HG02943 (cell line): Measurements from ENCODE around the gene SPIB.

Experiments
- ATAC-seq: cut with Tn5 transposase; IDR thresholded peaks from one replicate; pipeline ENCODE4 v1.9.1; 2021; ENCODE audit warnings: mild to moderate bottlenecking, low read depth, moderate library complexity; ENCODE audit not compliant: unreplicated experiment

SPIB gene

GRCh38 chr19:50418176-50419021 is at the start of gene SPIB:
SPIB (plus strand) TSS chr19:50418938; CDS start chr19:50418963, 25 bp downstream.
- no peak for ATAC-seq

- no peak for ATAC-seq
Measured at GRCh38 chr19:50371914-50372475, 46.7 kb upstream of the SPIB start.

- ATAC-seq: peak; percentile 78
Measured at GRCh38 chr19:50376166-50377050, 42.3 kb upstream of the SPIB start, which contains the start of gene NR1H2. NR1H2 (plus strand) TSS chr19:50376457; CDS start chr19:50377606, 1,149 bp downstream.

GRCh38 chr19:50377051-50377461 is 41.7 kb upstream of the SPIB start:
- ATAC-seq: peak; percentile 4

- no peak for ATAC-seq
Measured at GRCh38 chr19:50377517-50377916, 41.2 kb upstream of the SPIB start.

- ATAC-seq: no peak
Measured at GRCh38 chr19:50378169-50378862, 40.4 kb upstream of the SPIB start.

GRCh38 chr19:50378863-50379236 is 39.9 kb upstream of the SPIB start:
- ATAC-seq: no peak

- no peak for ATAC-seq
Measured at GRCh38 chr19:50379602-50380001, 39.1 kb upstream of the SPIB start.

- no peak for ATAC-seq
Measured at GRCh38 chr19:50380137-50380536, 38.6 kb upstream of the SPIB start.

- ATAC-seq: no peak
Measured at GRCh38 chr19:50380751-50381151, 38.0 kb upstream of the SPIB start.

GRCh38 chr19:50381881-50382729 is 36.6 kb upstream of the SPIB start:
- ATAC-seq: no peak

GRCh38 chr19:50383001-50383851 is 35.5 kb upstream of the SPIB start:
- no peak for ATAC-seq

- ATAC-seq: peak; percentile 72
Measured at GRCh38 chr19:50383852-50384684, 34.7 kb upstream of the SPIB start, which contains the start of gene POLD1. POLD1 (plus strand) TSS chr19:50384347; CDS start chr19:50398852, 14,505 bp downstream.

- ATAC-seq: no peak
Measured at GRCh38 chr19:50384685-50385535, 33.8 kb upstream of the SPIB start.

- no peak for ATAC-seq
Measured at GRCh38 chr19:50387176-50387867, 31.4 kb upstream of the SPIB start.

GRCh38 chr19:50387868-50388245 is 30.9 kb upstream of the SPIB start:
- no peak for ATAC-seq
